Naive B cell (primary cell): ENCODE results near the gene AP2A2. TPM values are rescaled to one million over a fixed set of nuclear protein-coding genes. Genes with fewer than 3 reads are reported as not detected.

Source experiments
- ATAC-seq, 2 donors: fragments of 150-1000 bp; cut with Tn5 transposase; 2 replicates each; pipeline ENCODE4 v1.10.0; 2021; ENCODE audit warnings: low read depth in 2 of 2, mild to moderate bottlenecking in 2 of 2, moderate library complexity in 2 of 2
- DNase-seq: peaks from one replicate; pipeline ENCODE4 v3.0.0; 2022
- H3K27ac Mint-ChIP-seq, 6 donors: one replicate each; pipeline ENCODE4 v1.8.0; 2020 to 2022; ENCODE audit warnings: mild to moderate bottlenecking in 6 of 6, mixed read lengths in 6 of 6, moderate library complexity in 5 of 6, inconsistent platforms in 2 of 6
- H3K27me3 Mint-ChIP-seq, 3 donors: one replicate each; pipeline ENCODE4 v1.8.0; 2021 to 2022; ENCODE audit warnings: mixed read lengths in 3 of 3, mild to moderate bottlenecking in 1 of 3
- H3K36me3 Mint-ChIP-seq, 2 donors: one replicate each; pipeline ENCODE4 v1.8.0; 2020 to 2022; ENCODE audit warnings: mixed read lengths in 2 of 2, inconsistent platforms in 1 of 2, mild to moderate bottlenecking in 1 of 2
- H3K4me1 Mint-ChIP-seq, 3 donors: one replicate each; pipeline ENCODE4 v1.8.0; 2020 to 2022; ENCODE audit warnings: mixed read lengths in 3 of 3, inconsistent platforms in 1 of 3, mild to moderate bottlenecking in 1 of 3, moderate library complexity in 1 of 3
- H3K4me3 Mint-ChIP-seq, 8 donors: one replicate each; pipeline ENCODE4 v1.8.0; 2020 to 2022; ENCODE audit warnings: mild to moderate bottlenecking in 8 of 8, mixed read lengths in 8 of 8, moderate library complexity in 8 of 8, inconsistent platforms in 2 of 8
- H3K9me3 Mint-ChIP-seq, 7 donors: one replicate each; pipeline ENCODE4 v1.8.0; 2020 to 2022; ENCODE audit warnings: mixed read lengths in 7 of 7, mild to moderate bottlenecking in 5 of 7, inconsistent platforms in 2 of 7, moderate library complexity in 1 of 7
- polyA plus RNA-seq, 6 donors: library from polyadenylated mRNA; unstranded; fragments of 300-500 nt; fragmentation: Illumina TruSeq; gene quantifications; one replicate each; pipeline ENCODE4 v1.2.3, GENCODE V29; 2021; ENCODE audit warnings: low read depth in 6 of 6

Gene AP2A2
- polyA plus RNA-seq, 6 donors from 2014 or later = 3.3 to 9.2 (median 4.7) TPM

GRCh38 chr11:907668-908067, 18.0 kb upstream of the AP2A2 start:
- peak overlapping the region in 3 of 6 donors; percentile 32 to 89 (median 77) for H3K27ac Mint-ChIP-seq
- H3K36me3 Mint-ChIP-seq = no peaks in the 10 kb centered on the region
- peak overlapping the region in 6 of 8 donors; percentile 9 to 73 (median 42) for H3K4me3 Mint-ChIP-seq
- no peaks in the 10 kb centered on the region for H3K9me3 Mint-ChIP-seq
- no peaks in the 10 kb centered on the region for H3K27me3 Mint-ChIP-seq
- DNase-seq = no peak
- peaks cover 32 to 37% (median 35%) of the 10 kb centered on the region in 3 donors for H3K4me1 Mint-ChIP-seq
- ATAC-seq = no peak

GRCh38 chr11:908273-908672, 17.4 kb upstream of the AP2A2 start:
- DNase-seq (no peak), ATAC-seq (no peak)
- Mint-ChIP-seq H3K4me1 (peaks cover 30 to 37% (median 35%) of the 10 kb centered on the region in 3 donors), H3K27ac (peak overlapping the region in 2 of 6 donors; percentile 77 to 89), H3K4me3 (peak overlapping the region in 6 of 8 donors; percentile 9 to 73 (median 61)), H3K27me3 (no peaks in the 10 kb centered on the region), H3K9me3 (no peaks in the 10 kb centered on the region), H3K36me3 (no peaks in the 10 kb centered on the region)

GRCh38 chr11:909406-909805, 16.3 kb upstream of the AP2A2 start:
- DNase-seq (no peak), ATAC-seq (no peak)
- no peaks in the 10 kb centered on the region for H3K27me3 Mint-ChIP-seq
- H3K4me1 Mint-ChIP-seq = peaks cover 29 to 35% (median 31%) of the 10 kb centered on the region in 3 donors
- H3K36me3 Mint-ChIP-seq = no peaks in the 10 kb centered on the region
- no peak overlapping the region for H3K27ac Mint-ChIP-seq
- peak overlapping the region; percentile 85 to 97 (median 93) for H3K4me3 Mint-ChIP-seq
- H3K9me3 Mint-ChIP-seq = no peaks in the 10 kb centered on the region

GRCh38 chr11:910044-910588, 15.6 kb upstream of the AP2A2 start:
- ATAC-seq (no peak), DNase-seq (no peak)
- Mint-ChIP-seq H3K27me3 (no peaks in the 10 kb centered on the region), H3K27ac (peak overlapping the region in 2 of 6 donors; percentile 36 to 73), H3K9me3 (no peaks in the 10 kb centered on the region), H3K4me1 (peaks cover 29 to 35% (median 31%) of the 10 kb centered on the region in 3 donors), H3K36me3 (no peaks in the 10 kb centered on the region), H3K4me3 (peak overlapping the region; percentile 85 to 97 (median 93))

- DNase-seq (peak; percentile 78), ATAC-seq (peak; percentile 92)
- peaks cover 29 to 35% (median 30%) of the 10 kb centered on the region in 3 donors for H3K4me1 Mint-ChIP-seq
- peak within 1 kb of the TSS; percentile 85 to 97 (median 93) for H3K4me3 Mint-ChIP-seq
- H3K27me3 Mint-ChIP-seq = no peaks in the 10 kb centered on the region
- no peaks in the 10 kb centered on the region for H3K36me3 Mint-ChIP-seq
- peak within 1 kb of the TSS; percentile 30 to 97 (median 81) for H3K27ac Mint-ChIP-seq
- H3K9me3 Mint-ChIP-seq = no peaks in the 10 kb centered on the region
Measured at GRCh38 chr11:910589-911030, 15.1 kb upstream of the AP2A2 start, which contains the start of gene CHID1. CHID1 (minus strand) TSS chr11:910810; CDS start chr11:904816, 5,994 bp downstream.

GRCh38 chr11:911031-911889, 14.4 kb upstream of the AP2A2 start:
- Mint-ChIP-seq H3K27me3 (no peaks in the 10 kb centered on the region), H3K27ac (peak overlapping the region in 5 of 6 donors; percentile 30 to 97 (median 89)), H3K36me3 (no peaks in the 10 kb centered on the region), H3K4me1 (peaks cover 28 to 35% (median 29%) of the 10 kb centered on the region in 3 donors), H3K4me3 (peak overlapping the region; percentile 78 to 97 (median 90)), H3K9me3 (no peaks in the 10 kb centered on the region)
- DNase-seq = no peak
- peak; percentile 46 to 50 for ATAC-seq

GRCh38 chr11:911890-912219, 13.8 kb upstream of the AP2A2 start:
- Mint-ChIP-seq H3K4me3 (peak overlapping the region; percentile 78 to 96 (median 90)), H3K27ac (peak overlapping the region in 3 of 6 donors; percentile 89 to 97 (median 93)), H3K36me3 (no peaks in the 10 kb centered on the region)

GRCh38 chr11:912266-912665, 13.4 kb upstream of the AP2A2 start:
- H3K4me1 Mint-ChIP-seq = peaks cover 27 to 35% (median 29%) of the 10 kb centered on the region in 3 donors
- H3K9me3 Mint-ChIP-seq = no peaks in the 10 kb centered on the region
- no peaks in the 10 kb centered on the region for H3K27me3 Mint-ChIP-seq
- no peak for ATAC-seq
- no peaks in the 10 kb centered on the region for H3K36me3 Mint-ChIP-seq
- peak overlapping the region in 6 of 8 donors; percentile 85 to 96 (median 90) for H3K4me3 Mint-ChIP-seq
- DNase-seq = no peak
- peak overlapping the region in 1 of 6 donors; percentile 59 for H3K27ac Mint-ChIP-seq

More at GRCh38 chr11:911890-912219, 13.8 kb upstream of the AP2A2 start:
- no peak for ATAC-seq
- no peak for DNase-seq
- Mint-ChIP-seq H3K27me3 (no peaks in the 10 kb centered on the region), H3K9me3 (no peaks in the 10 kb centered on the region), H3K4me1 (peaks cover 28 to 35% (median 29%) of the 10 kb centered on the region in 3 donors)

- H3K4me1 Mint-ChIP-seq = peaks cover 21 to 28% (median 22%) of the 10 kb centered on the region in 3 donors
- H3K36me3 Mint-ChIP-seq = no peaks in the 10 kb centered on the region
- ATAC-seq (no peak), DNase-seq (no peak)
- no peaks in the 10 kb centered on the region for H3K27me3 Mint-ChIP-seq
- H3K9me3 Mint-ChIP-seq = no peaks in the 10 kb centered on the region
- peak overlapping the region in 2 of 8 donors; percentile 17 to 85 for H3K4me3 Mint-ChIP-seq
- H3K27ac Mint-ChIP-seq = no peak overlapping the region
Measured at GRCh38 chr11:913043-913442, 12.6 kb upstream of the AP2A2 start.

GRCh38 chr11:914204-914603, 11.5 kb upstream of the AP2A2 start:
- ATAC-seq = no peak
- Mint-ChIP-seq H3K27ac (no peak overlapping the region), H3K4me1 (peaks cover 13 to 18% (median 15%) of the 10 kb centered on the region in 3 donors), H3K27me3 (no peaks in the 10 kb centered on the region), H3K36me3 (no peaks in the 10 kb centered on the region), H3K9me3 (no peaks in the 10 kb centered on the region), H3K4me3 (peak overlapping the region in 1 of 8 donors; percentile 36)
- DNase-seq = no peak

GRCh38 chr11:914747-915501, 10.7 kb upstream of the AP2A2 start:
- H3K9me3 Mint-ChIP-seq = no peaks in the 10 kb centered on the region
- DNase-seq = no peak
- peaks cover 9 to 13% (median 10%) of the 10 kb centered on the region in 3 donors for H3K4me1 Mint-ChIP-seq
- peak overlapping the region in 3 of 8 donors; percentile 15 to 36 (median 33) for H3K4me3 Mint-ChIP-seq
- H3K36me3 Mint-ChIP-seq = no peaks in the 10 kb centered on the region
- no peaks in the 10 kb centered on the region for H3K27me3 Mint-ChIP-seq
- no peak for ATAC-seq
- H3K27ac Mint-ChIP-seq = no peak overlapping the region

GRCh38 chr11:917426-917825, 8.2 kb upstream of the AP2A2 start:
- no peak overlapping the region for H3K4me3 Mint-ChIP-seq

More at GRCh38 chr11:917426-917825, 8.2 kb upstream of the AP2A2 start:
- Mint-ChIP-seq H3K36me3 (no peaks in the 10 kb centered on the region), H3K4me1 (no peaks in the 10 kb centered on the region), H3K27me3 (no peaks in the 10 kb centered on the region), H3K27ac (no peak overlapping the region), H3K9me3 (no peaks in the 10 kb centered on the region)
- DNase-seq = no peak
- no peak for ATAC-seq
